Loucy (cell line): ENCODE measurements around the gene ADARB1.
A peak's percentile ranks its signal among the peaks of the same experiment; 100 is the strongest.

Experiments
- H2AFZ ChIP-seq: fragments of 200-600 bp; sonication (generic); 2 replicates; pipeline ENCODE4 v1.6.0; 2016; ENCODE audit warnings: antibody characterized with exemption, mild to moderate bottlenecking, low read length, moderate library complexity
- H3F3A ChIP-seq: fragments of 200-600 bp; 2 replicates; pipeline ENCODE4 v1.6.0; 2016; ENCODE audit warnings: antibody characterized with exemption, low read depth, mild to moderate bottlenecking
- H3K27me3 ChIP-seq: fragments of 200-600 bp; sonication (generic); 2 replicates; pipeline ENCODE4 v1.6.1; 2014; ENCODE audit warnings: low read length, mild to moderate bottlenecking; ENCODE audit not compliant: insufficient read depth, poor library complexity, severe bottlenecking
- H3K36me3 ChIP-seq: fragments of 200-600 bp; sonication (generic); 2 replicates; pipeline ENCODE4 v1.6.1; 2016; ENCODE audit warnings: low read length; ENCODE audit not compliant: insufficient read depth
- H3K4me1 ChIP-seq: fragments of 200-600 bp; sonication (generic); 2 replicates; pipeline ENCODE4 v1.5.1; 2014; ENCODE audit warnings: low read length, mild to moderate bottlenecking; ENCODE audit not compliant: insufficient read depth, poor library complexity, severe bottlenecking
- H3K4me2 ChIP-seq: fragments of 200-600 bp; sonication (generic); 2 replicates; pipeline ENCODE4 v1.6.0; 2014; ENCODE audit warnings: antibody characterized with exemption, low read length, low read depth, mild to moderate bottlenecking; ENCODE audit not compliant: poor library complexity, severe bottlenecking
- H3K4me3 ChIP-seq: fragments of 200-600 bp; sonication (generic); 2 replicates; pipeline ENCODE4 v1.5.1; 2014; ENCODE audit warnings: low read length, mild to moderate bottlenecking, mixed read lengths; ENCODE audit not compliant: poor library complexity, severe bottlenecking
- H3K79me2 ChIP-seq: fragments of 200-600 bp; sonication (generic); 2 replicates; pipeline ENCODE4 v1.6.1; 2014; ENCODE audit warnings: low read length; ENCODE audit not compliant: insufficient read depth
- H3K9ac ChIP-seq: fragments of 200-600 bp; sonication (generic); 2 replicates; pipeline ENCODE4 v1.6.0; 2014; ENCODE audit warnings: mild to moderate bottlenecking, low read depth, low read length, moderate library complexity; ENCODE audit not compliant: poor library complexity, severe bottlenecking
- H3K9me2 ChIP-seq: fragments of 200-600 bp; sonication (generic); replicated peaks from 2 replicates; pipeline ENCODE4 v1.6.1; 2016; ENCODE audit warnings: low read depth, low read length, mixed read lengths
- H3K9me3 ChIP-seq: fragments of 200-600 bp; sonication (generic); 2 replicates; pipeline ENCODE4 v1.6.1; 2014; ENCODE audit warnings: mild to moderate bottlenecking, antibody characterized with exemption, low read length, low read depth; ENCODE audit not compliant: insufficient read depth
- H4K20me1 ChIP-seq: fragments of 200-600 bp; sonication (generic); 2 replicates; pipeline ENCODE4 v1.6.0; 2014; ENCODE audit warnings: antibody characterized with exemption, low read length, mild to moderate bottlenecking; ENCODE audit not compliant: insufficient read depth, poor library complexity, severe bottlenecking
- CTCF ChIP-seq: fragments of 200-600 bp; sonication (generic); conservative IDR thresholded peaks from 2 replicates; pipeline ENCODE4 v1.5.1; 2014; ENCODE audit warnings: mild to moderate bottlenecking, antibody characterized with exemption, low read length
- EZH2phosphoT487 ChIP-seq: fragments of 200-600 bp; IDR thresholded peaks from 2 replicates; pipeline ENCODE4 v1.6.1; 2018; ENCODE audit warnings: antibody characterized with exemption, mild to moderate bottlenecking, moderate library complexity, borderline replicate concordance

Gene ADARB1

GRCh38 chr21:45256912-45257672, 182.7 kb downstream of the ADARB1 start:
- H3K79me2 ChIP-seq: no peaks in the 10 kb centered on the region
- H3K4me2 ChIP-seq: peak overlapping the region; percentile 66
- H3K9ac ChIP-seq: peak overlapping the region; percentile 40
- H3K27me3 ChIP-seq: no peaks in the 10 kb centered on the region
- TF ChIP-seq CTCF: no peak
- no peak for TF ChIP-seq EZH2phosphoT487
- H3K9me3 ChIP-seq: no peaks in the 10 kb centered on the region
- peaks cover 15% of the 10 kb centered on the region for H3K4me1 ChIP-seq
- H4K20me1 ChIP-seq: no peaks in the 10 kb centered on the region
- peak overlapping the region; percentile 47 for H3K4me3 ChIP-seq
- H2AFZ ChIP-seq: peak overlapping the region; percentile 23; the same call in 1 of the 2 replicates
- H3F3A ChIP-seq: no peaks in the 10 kb centered on the region
- H3K9me2 ChIP-seq: no peaks in the 10 kb centered on the region
- no peaks in the 10 kb centered on the region for H3K36me3 ChIP-seq

DNA sequence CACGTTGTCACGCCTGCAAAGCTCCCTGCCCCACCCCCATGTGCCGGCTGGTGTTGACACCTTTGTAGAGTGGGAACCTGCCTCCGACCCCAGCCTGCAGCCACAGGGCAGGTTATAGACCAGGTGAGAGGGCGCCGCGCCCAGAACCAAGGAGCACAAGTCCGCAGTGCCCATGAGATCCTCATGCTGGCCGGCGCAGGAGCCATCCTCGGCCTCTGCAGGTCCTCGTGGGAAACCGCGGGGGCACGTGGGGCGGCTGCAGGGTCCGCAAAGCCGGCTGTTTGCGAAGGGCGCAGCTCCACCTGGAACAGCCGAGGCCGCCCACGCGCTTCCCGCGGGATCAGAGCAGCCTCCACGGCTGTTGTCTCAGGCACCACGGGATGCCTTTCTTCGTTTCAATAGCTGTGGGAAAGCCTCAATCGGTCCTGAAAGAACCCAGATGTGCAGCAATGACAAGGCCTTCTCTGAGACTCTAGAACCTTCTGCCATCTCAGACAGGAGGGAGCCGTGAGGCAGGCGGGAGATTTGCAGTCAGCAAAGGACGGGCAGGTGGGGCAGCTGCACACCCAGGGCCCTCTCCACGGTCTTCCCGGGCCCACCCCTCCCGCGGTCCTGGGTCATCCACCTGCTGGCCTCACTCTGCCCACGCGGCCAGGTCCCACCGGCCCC, 183.4 kb downstream of the ADARB1 start:
- TF ChIP-seq CTCF: no peak
- Histone ChIP-seq H3K36me3 (no peaks in the 10 kb centered on the region), H3K27me3 (no peaks in the 10 kb centered on the region), H3K9ac (no peak overlapping the region), H3K4me1 (peaks cover 15% of the 10 kb centered on the region), H3K9me3 (no peaks in the 10 kb centered on the region), H3F3A (no peaks in the 10 kb centered on the region), H4K20me1 (no peaks in the 10 kb centered on the region), H2AFZ (no peak overlapping the region), H3K4me2 (peak overlapping the region; percentile 66), H3K4me3 (peak overlapping the region; percentile 8), H3K79me2 (no peaks in the 10 kb centered on the region), H3K9me2 (no peaks in the 10 kb centered on the region)

GRCh38 chr21:45258466-45258865, 184.1 kb downstream of the ADARB1 start:
- Histone ChIP-seq H3K4me2 (no peak overlapping the region), H3K4me1 (peaks cover 15% of the 10 kb centered on the region), H3K79me2 (no peaks in the 10 kb centered on the region), H3K27me3 (no peaks in the 10 kb centered on the region), H3K9me3 (no peaks in the 10 kb centered on the region), H3K36me3 (peaks cover 2% of the 10 kb centered on the region; the same call in 1 of the 2 replicates), H3K9me2 (no peaks in the 10 kb centered on the region), H2AFZ (no peak overlapping the region), H3K9ac (no peak overlapping the region), H3K4me3 (no peak overlapping the region), H4K20me1 (no peaks in the 10 kb centered on the region), H3F3A (no peaks in the 10 kb centered on the region)
- TF ChIP-seq EZH2phosphoT487 (no peak), CTCF (no peak)
